Activated T-helper 2 cell treated with anti-CD3 and anti-CD28 coated beads, Interferon-gamma antibody, Interleukin-2, Interleukin-4, amounts not matched to agents 10 μg/mL and 5 μg/mL and 100 μg/mL, durations not matched to agents 14 hours and 24 hours and 36 hours (primary cell): ENCODE results near the gene VSIG8. TPM values are rescaled to one million over a fixed set of nuclear protein-coding genes. Genes with fewer than 3 reads are reported as not detected.
"Not testable (repeated sequence)": the region's sequence is repeated elsewhere in the genome, so short reads cannot be mapped to it uniquely, and the experiment has no call there.

Source experiments
- DNase-seq: peaks from one replicate; pipeline ENCODE4 v3.0.0; 2021; ENCODE audit warnings: low spot score
- H3K27ac Mint-ChIP-seq: one replicate; pipeline ENCODE4 v1.8.0; 2021; ENCODE audit warnings: mixed read lengths
- H3K27me3 Mint-ChIP-seq: one replicate; pipeline ENCODE4 v1.8.0; 2021; ENCODE audit warnings: low read depth, mixed read lengths
- H3K36me3 Mint-ChIP-seq: one replicate; pipeline ENCODE4 v1.8.0; 2021; ENCODE audit warnings: low read depth, mixed read lengths
- H3K4me1 Mint-ChIP-seq: one replicate; pipeline ENCODE4 v1.8.0; 2021; ENCODE audit warnings: low read depth, mixed read lengths
- H3K4me3 Mint-ChIP-seq: one replicate; pipeline ENCODE4 v1.8.0; 2021; ENCODE audit warnings: low read depth, mild to moderate bottlenecking, moderate library complexity, mixed read lengths
- H3K9me3 Mint-ChIP-seq: one replicate; pipeline ENCODE4 v1.8.0; 2021; ENCODE audit warnings: mixed read lengths
- intact Hi-C: fragments of 100-400 bp; cut with micrococcal nuclease; formaldehyde crosslinking; loops from one replicate; pipeline ENCODE4 v1.15.1; 2023
- total RNA-seq: library from RNA; stranded (reverse); gene quantifications from 2 replicates; pipeline ENCODE4 v1.2.3, GENCODE V29; 2022

Gene VSIG8, protein sequence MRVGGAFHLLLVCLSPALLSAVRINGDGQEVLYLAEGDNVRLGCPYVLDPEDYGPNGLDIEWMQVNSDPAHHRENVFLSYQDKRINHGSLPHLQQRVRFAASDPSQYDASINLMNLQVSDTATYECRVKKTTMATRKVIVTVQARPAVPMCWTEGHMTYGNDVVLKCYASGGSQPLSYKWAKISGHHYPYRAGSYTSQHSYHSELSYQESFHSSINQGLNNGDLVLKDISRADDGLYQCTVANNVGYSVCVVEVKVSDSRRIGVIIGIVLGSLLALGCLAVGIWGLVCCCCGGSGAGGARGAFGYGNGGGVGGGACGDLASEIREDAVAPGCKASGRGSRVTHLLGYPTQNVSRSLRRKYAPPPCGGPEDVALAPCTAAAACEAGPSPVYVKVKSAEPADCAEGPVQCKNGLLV
- not detected in 2 replicates for total RNA-seq

DNA sequence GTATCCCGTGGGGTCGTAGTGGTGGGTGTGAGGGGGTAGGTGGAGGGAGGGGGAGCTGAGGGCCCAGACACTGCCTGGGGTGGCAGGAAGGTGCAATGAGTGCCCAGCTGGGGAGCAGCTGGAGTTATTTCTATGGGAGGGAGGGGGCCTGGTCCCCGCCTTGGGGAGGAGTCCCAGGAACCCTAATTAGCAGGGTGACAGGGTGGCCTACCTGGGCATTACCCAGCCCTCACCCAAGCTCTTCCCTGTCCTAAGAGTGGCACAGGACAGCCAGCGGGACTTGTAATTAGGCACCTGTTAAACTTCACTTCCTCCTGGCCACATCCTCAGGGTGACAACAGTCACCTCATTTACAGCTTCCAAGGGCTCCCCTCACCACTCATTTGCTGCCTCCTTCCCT lies at the start of gene VSIG8:
TSS of gene VSIG8 (minus strand) at position 101 of the 400 bp plus-strand sequence. CDS start 136 bp downstream, outside the sequence.
- intact Hi-C loops: no loop called here
- peaks cover 3% of the 10 kb centered on the region for H3K27me3 Mint-ChIP-seq
- DNase-seq: no peak
- no peak within 1 kb of the TSS for H3K4me3 Mint-ChIP-seq
- no peaks in the 10 kb centered on the region for H3K9me3 Mint-ChIP-seq
- H3K4me1 Mint-ChIP-seq: peaks cover 7% of the 10 kb centered on the region
- H3K36me3 Mint-ChIP-seq: no peaks in the 10 kb centered on the region
- no peak within 1 kb of the TSS for H3K27ac Mint-ChIP-seq

DNA sequence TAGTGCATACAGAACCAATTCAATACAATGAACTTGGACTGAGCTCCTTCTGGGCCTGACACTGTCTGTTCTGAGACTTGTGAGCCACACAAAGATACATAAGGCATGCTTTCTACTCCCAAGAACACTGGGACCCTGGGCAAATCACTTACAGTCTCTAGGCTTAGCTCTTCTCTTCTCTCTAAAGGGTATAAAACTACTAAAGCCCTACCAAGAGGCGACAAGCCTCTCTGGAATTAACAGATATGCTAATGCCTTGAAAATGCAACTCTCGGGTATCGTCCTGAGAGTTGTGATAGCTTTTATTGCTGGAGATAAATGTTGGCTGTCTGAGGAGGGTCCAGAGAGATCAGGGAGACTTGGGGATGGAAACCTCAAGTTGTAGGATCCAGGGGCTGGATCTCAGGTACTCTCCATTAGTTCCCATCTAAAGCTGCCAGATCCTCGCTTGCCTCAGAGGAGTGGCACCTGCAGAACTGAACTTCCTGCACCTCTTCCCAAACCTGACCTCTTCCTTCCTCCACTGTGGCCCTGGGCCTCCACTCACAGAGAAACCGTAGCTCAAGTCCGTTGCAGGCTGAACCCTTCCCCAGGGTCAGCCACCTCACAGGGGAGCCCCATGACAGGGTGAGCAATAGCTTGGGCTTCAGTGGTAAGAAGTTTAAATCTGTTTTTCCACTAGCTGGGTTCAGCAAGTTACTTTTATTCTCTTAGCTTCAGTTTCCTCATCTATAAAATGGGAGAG lies 49.0 kb upstream of the VSIG8 start:
- Mint-ChIP-seq H3K4me1 (peaks cover 41% of the 10 kb centered on the region), H3K27me3 (no peaks in the 10 kb centered on the region), H3K4me3 (no peak overlapping the region), H3K36me3 (peaks cover 28% of the 10 kb centered on the region), H3K9me3 (no peaks in the 10 kb centered on the region), H3K27ac (peak overlapping the region; percentile 91)
- DNase-seq: no peak
- intact Hi-C loops: no loop called here

DNA sequence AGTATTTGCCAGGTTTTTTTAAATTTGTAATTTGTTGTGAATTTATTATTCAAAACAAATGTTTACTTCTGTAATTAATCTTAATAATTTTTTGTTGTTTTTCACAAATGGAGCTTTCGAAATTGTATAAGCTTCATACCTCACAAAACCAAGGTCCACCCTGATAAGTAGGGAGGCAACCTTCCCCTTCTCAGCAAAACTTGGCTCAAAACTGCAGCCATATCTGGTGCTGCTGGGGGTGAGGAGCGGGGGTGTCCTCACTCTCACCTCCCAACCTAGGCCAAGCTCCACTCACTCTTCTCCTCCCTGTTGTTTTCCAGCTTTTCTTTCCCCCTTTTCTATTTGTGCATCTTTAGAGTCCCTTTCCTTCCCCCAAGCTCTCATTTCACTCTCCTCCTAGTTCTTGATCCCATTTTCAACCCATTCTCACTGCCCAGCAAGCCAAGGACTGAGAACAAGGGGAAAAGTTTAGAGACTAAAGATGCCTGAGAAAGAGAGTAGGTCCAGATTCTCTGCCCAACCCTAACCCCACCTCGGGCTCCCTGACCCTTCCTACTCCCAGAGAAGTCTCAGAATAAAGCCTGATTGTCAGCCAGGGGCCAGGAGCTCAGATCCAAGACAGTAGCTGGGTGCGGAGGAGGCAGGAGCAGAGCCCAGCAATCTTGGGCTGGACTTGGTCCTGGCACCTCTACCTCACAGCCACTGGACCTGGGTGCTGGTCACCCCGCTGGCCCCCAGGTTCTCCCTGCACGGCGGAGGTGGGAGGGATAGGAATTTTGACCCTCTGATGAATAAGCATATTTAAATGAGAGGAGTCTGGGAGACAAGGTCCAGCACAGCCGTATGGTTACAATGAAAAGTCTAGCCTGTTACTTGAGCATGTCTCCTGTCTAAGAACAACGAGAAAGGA lies 45.8 kb upstream of the VSIG8 start:
- Mint-ChIP-seq H3K4me1 (peaks cover 33% of the 10 kb centered on the region), H3K9me3 (peaks cover 5% of the 10 kb centered on the region), H3K27ac (no peak overlapping the region), H3K36me3 (peaks cover 4% of the 10 kb centered on the region), H3K4me3 (no peak overlapping the region), H3K27me3 (no peaks in the 10 kb centered on the region)
- DNase-seq: no peak
- intact Hi-C loops: no loop called here

DNA sequence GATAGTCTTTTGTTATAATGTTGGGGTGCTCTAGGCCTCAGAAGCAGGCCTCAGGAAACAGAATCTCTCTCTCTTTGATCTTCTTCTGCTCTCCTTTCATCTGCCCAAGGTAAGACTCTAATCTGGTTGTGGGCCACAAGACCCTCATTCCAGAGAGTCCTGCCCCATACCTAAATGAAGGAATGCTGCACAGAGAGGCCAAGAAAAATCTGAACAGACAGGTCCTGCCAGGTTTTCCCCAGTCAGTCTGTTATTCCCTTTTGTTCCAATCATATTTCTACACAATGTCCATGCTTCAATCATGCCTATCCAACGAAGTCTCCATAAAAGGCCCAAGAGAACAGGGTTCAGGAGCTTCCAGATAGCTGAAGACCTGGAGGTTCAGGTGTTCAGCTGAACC lies 44.5 kb upstream of the VSIG8 start:
- no peak overlapping the region for H3K4me3 Mint-ChIP-seq
- H3K27ac Mint-ChIP-seq: no peak overlapping the region
- peaks cover 25% of the 10 kb centered on the region for H3K4me1 Mint-ChIP-seq
- no peak for DNase-seq
- intact Hi-C loops: no loop called here
- H3K36me3 Mint-ChIP-seq: no peaks in the 10 kb centered on the region
- peaks cover 5% of the 10 kb centered on the region for H3K9me3 Mint-ChIP-seq
- no peaks in the 10 kb centered on the region for H3K27me3 Mint-ChIP-seq

DNA sequence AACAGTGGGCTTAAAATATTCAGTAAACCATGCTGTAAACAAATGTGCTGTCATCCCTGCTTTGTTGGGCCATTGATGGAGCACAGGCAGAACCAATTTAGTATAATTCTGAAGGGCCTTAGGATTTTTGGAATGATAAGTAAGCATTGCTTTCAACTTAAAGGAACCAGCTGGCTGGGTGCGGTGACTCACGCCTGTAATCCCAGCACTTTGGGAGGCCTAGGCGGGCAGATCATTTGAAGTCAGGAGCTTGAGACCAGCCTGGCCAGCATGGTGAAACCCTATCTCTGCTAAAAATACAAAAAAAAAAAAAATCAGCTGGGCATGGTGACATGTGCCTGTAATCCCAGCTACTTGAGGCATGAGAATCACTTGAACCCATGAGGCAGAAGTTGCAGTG lies 41.6 kb upstream of the VSIG8 start:
- H3K36me3 Mint-ChIP-seq, H3K9me3 Mint-ChIP-seq, H3K27ac Mint-ChIP-seq, intact Hi-C loops, H3K27me3 Mint-ChIP-seq, DNase-seq, H3K4me1 Mint-ChIP-seq, H3K4me3 Mint-ChIP-seq: not testable (repeated sequence)

DNA sequence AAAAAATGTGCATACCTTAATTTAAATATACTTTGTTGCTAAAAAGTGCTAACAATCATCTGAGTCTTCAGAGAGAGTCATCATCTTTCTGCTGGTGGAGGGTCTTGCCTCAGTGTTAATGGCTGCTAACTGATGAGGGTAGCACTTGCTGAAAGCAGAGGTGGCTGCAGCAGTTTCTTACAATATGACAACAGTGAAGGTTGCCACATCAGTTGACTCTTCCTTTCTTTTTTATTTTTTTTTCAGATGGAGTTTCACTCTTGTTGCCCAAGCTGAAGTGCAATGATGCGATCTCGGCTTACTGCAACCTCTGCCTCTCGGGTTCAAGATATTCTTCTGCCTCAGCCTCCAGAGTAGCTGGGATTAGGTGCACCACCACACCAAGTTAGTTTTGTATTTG lies 40.1 kb upstream of the VSIG8 start:
- Mint-ChIP-seq H3K4me1 (peaks cover 7% of the 10 kb centered on the region), H3K36me3 (no peaks in the 10 kb centered on the region), H3K27me3 (no peaks in the 10 kb centered on the region), H3K9me3 (peaks cover 5% of the 10 kb centered on the region), H3K27ac (no peak overlapping the region), H3K4me3 (no peak overlapping the region)
- intact Hi-C loops: no loop called here
- DNase-seq: no peak

DNA sequence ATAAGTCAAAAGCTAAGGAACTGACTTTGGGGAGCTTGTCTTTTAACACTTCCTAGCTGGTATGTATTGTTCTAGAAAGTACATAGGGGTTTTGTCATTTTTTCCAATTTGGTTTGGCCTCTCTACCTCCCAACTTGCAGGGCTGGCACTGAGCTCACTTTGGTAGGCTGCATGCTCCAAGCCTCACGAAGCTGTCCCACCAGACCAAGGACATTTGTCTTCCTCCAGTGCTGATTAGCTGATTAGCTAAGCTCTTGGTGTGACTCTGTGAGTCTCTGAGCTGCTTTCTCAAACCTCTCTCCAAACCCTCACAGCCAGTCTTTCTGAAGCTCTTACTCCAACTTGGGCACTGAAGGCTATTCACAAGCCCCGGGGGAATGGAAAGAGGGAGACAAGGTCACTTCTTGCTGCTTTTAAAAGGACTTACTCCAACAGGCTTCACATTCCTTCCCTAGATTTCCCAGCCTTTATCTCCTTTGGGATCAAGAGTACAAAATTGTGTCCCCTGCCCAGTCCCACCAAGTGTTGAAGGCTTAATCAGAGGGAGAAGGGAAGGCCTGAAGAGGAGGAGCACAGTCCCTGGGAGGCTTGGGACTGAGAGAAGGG lies 38.4 kb upstream of the VSIG8 start:
- intact Hi-C loops: no loop called here
- Mint-ChIP-seq H3K4me3 (no peak overlapping the region), H3K27me3 (peaks cover 4% of the 10 kb centered on the region), H3K36me3 (no peaks in the 10 kb centered on the region), H3K27ac (no peak overlapping the region), H3K9me3 (peaks cover 5% of the 10 kb centered on the region), H3K4me1 (peaks cover 4% of the 10 kb centered on the region)
- no peak for DNase-seq

DNA sequence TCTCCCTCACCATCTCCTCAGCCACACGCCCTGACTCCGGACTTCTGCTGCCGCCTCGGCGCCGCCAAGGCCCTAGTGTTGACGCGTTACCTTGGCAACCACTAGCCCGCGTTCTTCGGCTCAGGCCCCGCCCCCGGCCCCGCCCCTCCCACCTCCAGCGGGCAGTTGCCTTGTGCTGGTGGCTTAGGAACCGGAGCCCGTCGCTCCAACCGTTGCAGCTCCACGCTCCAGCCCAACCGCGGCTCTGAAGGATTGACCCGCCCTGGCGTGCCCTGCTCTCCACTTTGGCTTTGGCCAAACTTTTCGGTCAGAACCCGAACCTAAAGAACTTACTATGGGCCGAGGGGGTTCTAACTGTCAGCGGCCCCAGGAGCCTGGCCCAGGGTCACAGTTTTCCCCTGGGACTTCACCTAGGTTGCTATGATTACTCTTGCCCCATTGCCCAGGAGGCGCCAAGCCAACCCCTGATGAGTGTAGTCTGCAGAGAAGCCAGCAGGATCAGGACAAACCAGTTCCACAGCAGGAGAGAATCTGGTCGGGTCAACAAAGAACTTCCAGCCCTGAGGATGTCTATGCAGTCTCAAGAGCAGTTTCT lies 37.7 kb upstream of the VSIG8 start, which contains the start of gene CFAP45:
TSS of gene CFAP45 (minus strand) at position 80 of the 595 bp plus-strand sequence. CDS start at position 13, 67 bp downstream.
- no peak for DNase-seq

DNA sequence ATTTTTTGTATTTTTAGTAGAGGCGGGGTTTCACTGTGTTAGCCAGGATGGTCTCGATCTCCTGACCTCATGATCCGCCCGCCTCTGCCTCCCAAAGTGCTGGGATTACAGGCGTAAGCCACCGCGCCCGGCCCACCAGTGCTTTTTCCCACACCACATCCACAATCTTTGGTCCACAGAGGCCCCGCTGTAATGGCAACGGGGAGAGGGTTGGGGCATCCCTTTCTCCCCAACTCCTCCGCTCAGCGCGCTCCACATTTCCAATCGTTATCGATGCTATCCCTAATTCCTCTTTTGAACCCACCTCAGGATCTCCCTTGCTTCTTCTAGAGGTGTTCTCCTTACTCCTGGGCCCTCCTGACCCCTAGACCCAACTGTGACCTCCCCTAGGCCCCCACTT lies 37.2 kb upstream of the VSIG8 start:
- H3K27ac Mint-ChIP-seq, H3K4me3 Mint-ChIP-seq, H3K4me1 Mint-ChIP-seq, H3K36me3 Mint-ChIP-seq, DNase-seq, intact Hi-C loops, H3K27me3 Mint-ChIP-seq, H3K9me3 Mint-ChIP-seq: not testable (repeated sequence)

More for the DNA sequence above, 37.7 kb upstream of the VSIG8 start, which contains the start of gene CFAP45:
- Mint-ChIP-seq H3K9me3 (peaks cover 5% of the 10 kb centered on the region), H3K36me3 (no peaks in the 10 kb centered on the region), H3K27ac (no peak within 1 kb of the TSS), H3K27me3 (peaks cover 7% of the 10 kb centered on the region), H3K4me3 (no peak within 1 kb of the TSS), H3K4me1 (peaks cover 4% of the 10 kb centered on the region)
- intact Hi-C loops: no loop called here

DNA sequence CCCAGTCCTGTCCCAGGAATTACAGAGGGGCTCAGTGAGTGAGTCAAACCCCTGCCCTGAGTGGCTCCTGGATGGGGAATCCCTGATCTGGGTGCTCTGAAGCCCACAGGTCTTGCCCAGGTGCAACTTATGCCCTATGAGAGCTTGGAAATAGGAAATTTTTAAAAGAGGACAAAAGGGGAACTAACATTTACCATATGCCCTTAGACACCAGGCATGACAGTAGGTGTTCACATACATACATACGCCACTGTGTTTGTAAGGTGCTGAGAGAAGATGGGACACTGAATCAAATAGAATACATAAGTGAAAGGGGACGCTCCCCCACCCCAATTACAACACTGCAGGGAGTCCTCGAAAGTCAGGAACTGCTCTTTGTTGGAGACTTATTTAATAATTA lies 36.1 kb upstream of the VSIG8 start:
- no peaks in the 10 kb centered on the region for H3K36me3 Mint-ChIP-seq
- DNase-seq: no peak
- no peak overlapping the region for H3K27ac Mint-ChIP-seq
- peaks cover 11% of the 10 kb centered on the region for H3K27me3 Mint-ChIP-seq
- no peak overlapping the region for H3K4me3 Mint-ChIP-seq
- H3K4me1 Mint-ChIP-seq: peaks cover 4% of the 10 kb centered on the region
- intact Hi-C loops: no loop called here
- H3K9me3 Mint-ChIP-seq: peaks cover 1% of the 10 kb centered on the region

DNA sequence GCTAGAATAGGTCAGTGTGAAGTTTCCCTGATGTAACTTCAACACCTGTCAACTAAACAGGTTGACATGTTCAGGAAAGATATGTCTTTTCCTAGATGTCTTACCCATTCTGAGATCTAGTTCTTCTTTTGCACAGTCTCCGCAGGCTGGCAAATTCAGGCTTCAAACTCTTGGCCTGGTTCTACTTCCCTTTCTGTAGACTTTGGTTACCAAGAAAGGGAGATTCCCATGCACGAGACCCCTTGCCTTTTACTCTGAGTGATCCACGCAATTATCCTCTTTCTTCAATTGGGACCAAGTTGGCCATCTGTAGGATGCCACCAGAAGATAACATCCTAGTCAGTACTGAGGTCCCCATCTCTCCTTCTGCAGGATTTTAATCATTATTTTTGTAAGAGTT lies 35.5 kb upstream of the VSIG8 start:
- no peaks in the 10 kb centered on the region for H3K36me3 Mint-ChIP-seq
- no peak overlapping the region for H3K4me3 Mint-ChIP-seq
- peaks cover 15% of the 10 kb centered on the region for H3K27me3 Mint-ChIP-seq
- intact Hi-C loops: no loop called here
- H3K4me1 Mint-ChIP-seq: peaks cover 4% of the 10 kb centered on the region
- no peak overlapping the region for H3K27ac Mint-ChIP-seq
- no peaks in the 10 kb centered on the region for H3K9me3 Mint-ChIP-seq
- DNase-seq: no peak

DNA sequence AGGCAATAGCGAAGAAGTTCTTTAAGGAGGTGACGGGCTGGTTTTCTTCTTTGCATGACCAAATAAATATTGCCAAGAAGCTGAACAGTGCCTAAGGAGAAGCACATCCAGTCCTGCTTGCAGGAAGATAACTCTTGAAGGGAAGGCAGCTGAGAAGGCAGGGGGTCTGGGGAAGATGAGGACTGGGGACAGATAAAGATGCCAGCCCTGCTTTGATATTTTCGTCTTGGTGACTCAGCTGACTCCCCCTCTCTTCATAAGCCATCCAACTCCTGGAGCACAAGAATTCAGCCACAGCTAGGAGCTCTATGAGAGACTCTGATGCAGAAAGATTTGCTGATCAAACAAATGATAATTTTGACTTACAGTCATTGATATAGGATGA lies 34.1 kb upstream of the VSIG8 start:
- DNase-seq: no peak
- intact Hi-C loops: no loop called here
- H3K27me3 Mint-ChIP-seq: peaks cover 15% of the 10 kb centered on the region
- H3K36me3 Mint-ChIP-seq: no peaks in the 10 kb centered on the region
- no peak overlapping the region for H3K4me3 Mint-ChIP-seq
- no peaks in the 10 kb centered on the region for H3K9me3 Mint-ChIP-seq
- peaks cover 6% of the 10 kb centered on the region for H3K4me1 Mint-ChIP-seq
- H3K27ac Mint-ChIP-seq: no peak overlapping the region
